Erythroblast (primary cell): ENCODE data around the gene CHST8.

Source experiments
- GATA1 ChIP-seq: IDR thresholded peaks from 2 replicates; pipeline ENCODE4 v1.6.1; 2011; ENCODE audit warnings: low read depth, mild to moderate bottlenecking, control low read depth, low read length, moderate library complexity
- POLR2A ChIP-seq: IDR thresholded peaks from 2 replicates; pipeline ENCODE4 v1.6.1; 2011; ENCODE audit warnings: mild to moderate bottlenecking, low read length

DNA sequence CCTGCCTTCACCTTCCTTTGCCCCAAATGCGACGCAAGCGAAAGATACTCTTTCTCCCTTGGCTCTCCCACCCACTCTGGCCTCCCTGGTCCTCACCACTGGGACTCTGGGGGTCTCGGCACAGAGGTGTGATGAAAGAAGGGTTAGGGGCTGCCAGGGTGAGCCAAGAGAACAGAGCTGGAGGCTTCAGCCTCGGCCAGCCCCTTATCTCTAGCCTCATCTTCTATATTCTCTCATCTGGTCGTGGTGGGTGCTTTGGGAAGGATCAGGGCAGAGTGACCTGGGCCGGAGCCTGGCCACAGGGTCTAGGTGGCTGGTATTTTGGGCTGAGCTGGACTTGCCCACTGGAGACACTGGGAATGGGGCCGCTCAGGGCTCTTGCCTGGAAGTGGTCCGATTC, 103.8 kb downstream of the CHST8 start:
- TF ChIP-seq POLR2A = no peak
- no peak for TF ChIP-seq GATA1
